ENCODE measurements around the gene ADGRV1.

ADGRV1 gene

GRCh38 chr5:91125916-91126315 is 567.3 kb downstream of the ADGRV1 start:
- no peak for DNase-seq

- DNase-seq, result no peak
Observed at GRCh38 chr5:91126448-91126847, 567.9 kb downstream of the ADGRV1 start.

- no peak for DNase-seq
Observed at GRCh38 chr5:91126888-91127287, 568.3 kb downstream of the ADGRV1 start.

DNA sequence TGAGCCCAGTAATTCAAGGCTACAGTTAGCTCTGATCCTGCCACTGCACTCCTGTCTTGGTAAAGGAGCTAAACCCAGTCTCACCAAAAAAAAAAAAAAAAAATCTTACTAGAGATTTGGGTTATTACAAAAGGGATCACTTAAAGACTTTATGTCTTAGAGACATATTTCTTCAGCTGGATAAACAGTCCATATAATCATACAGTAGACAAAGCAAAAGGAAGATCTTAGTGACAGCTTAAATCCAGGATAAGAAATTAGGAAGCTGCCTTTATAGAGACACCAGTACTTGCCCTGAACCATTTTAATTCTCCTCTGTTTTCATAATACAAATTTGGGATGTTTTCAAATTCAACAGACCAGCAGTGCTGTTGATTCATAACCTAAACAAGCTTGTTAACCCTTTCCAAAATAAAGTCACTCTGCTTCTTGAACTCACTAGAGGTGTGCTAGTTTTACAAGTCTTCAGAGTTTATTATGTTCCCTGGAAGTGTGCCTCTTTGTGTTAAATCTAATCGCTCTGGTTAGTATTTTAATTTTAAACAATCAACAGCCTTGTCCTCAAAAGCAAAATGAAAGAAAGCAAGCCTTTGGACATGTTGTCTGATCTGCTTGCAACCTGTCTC is 569.0 kb downstream of the ADGRV1 start:
- DNase-seq, result no peak

- DNase-seq, result no peak
Observed at GRCh38 chr5:91128604-91129003, 570.0 kb downstream of the ADGRV1 start.

- no peak for DNase-seq
Observed at GRCh38 chr5:91129748-91130147, 571.2 kb downstream of the ADGRV1 start.

DNA sequence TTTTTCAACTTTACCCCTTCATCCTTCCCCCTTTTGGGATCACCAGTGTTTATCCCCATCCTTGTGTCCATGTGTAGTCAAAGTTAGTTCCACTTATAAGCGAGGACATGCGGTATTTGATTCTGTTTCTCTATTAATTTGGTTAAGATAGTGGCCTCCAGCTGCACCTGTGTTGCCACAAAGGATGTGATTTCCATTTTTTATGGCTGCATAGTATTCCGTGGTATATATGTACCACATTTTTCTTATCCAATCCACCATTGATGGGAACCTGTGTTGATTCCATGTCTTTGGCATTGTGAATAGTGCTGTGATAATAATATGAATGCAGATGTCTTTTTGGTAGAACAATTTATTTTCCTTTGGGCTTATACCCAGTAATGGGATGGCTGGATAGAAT is 572.2 kb downstream of the ADGRV1 start:
- no peak for DNase-seq

- DNase-seq, result no peak
Observed at GRCh38 chr5:91132550-91132949, 574.0 kb downstream of the ADGRV1 start.

DNA sequence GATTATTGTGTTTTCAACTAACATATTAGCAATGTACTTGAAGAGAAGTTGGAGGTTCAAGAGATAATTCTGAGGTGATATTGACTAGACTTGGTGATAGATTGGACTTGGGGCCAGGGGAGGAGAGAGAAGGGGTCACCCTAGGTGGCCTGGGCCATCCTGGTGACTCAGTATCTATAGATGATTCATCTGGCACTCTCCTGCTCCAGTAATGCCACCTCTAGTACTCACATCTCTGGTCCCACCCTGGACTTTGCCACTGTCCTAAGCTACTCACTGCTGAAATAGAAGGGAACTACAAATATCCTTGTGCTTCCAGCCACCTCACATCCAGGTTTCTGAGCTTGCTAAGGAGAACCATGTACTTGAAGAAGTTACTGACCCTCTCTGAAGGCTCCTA is 574.6 kb downstream of the ADGRV1 start:
- no peak for DNase-seq

GRCh38 chr5:91135475-91136248 is 577.1 kb downstream of the ADGRV1 start:
- DNase-seq, result no peak

- DNase-seq, result no peak
Observed at GRCh38 chr5:91136271-91136670, 577.7 kb downstream of the ADGRV1 start.

DNA sequence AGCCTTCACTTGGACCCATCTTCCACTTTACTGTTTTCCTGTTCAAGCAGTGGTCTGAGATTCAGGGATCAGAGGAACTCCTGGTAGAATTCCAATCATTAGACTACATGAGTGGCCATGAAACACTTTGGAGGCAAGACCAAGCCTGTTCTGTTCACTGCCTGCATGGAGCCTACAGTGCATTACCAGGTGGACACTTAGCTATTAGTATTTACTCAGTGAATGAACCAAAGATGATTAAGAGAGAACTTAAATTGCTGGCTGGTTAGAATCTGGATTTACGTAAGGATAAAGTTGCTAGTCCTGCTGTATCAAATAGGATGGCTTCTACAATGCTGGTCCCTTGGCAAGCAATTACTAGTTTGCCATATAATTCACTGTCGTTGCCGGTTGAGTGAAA is 579.0 kb downstream of the ADGRV1 start:
- DNase-seq, result no peak

DNA sequence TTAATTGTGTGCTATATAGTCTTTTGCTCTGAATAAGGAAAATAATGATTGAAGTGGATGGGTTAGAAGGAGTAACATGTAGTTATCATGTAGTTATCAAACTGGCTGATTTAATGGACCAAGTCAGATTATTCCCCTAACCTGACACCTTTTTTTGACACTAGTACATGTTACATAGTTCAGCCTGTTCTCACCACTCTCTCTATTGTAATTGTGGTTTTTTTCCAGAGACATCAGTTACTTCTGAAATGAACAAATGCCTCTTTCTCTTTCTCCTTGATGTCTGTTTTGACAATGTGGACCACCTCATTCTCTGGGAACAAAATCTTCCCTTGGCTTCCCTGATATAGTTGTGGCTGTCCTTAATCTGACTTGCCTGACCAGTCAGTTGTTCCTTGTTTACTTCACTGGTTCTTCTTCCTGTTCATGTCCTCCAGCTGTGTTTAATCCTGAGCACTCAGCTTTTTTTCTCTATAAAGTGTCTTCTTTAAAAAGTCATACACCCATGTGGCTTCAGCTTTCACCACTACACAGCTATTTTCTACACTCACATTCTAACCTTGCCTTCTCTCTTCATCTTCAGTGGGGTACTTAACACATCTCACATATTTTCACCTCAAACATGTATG is 581.1 kb downstream of the ADGRV1 start:
- no peak for DNase-seq

DNA sequence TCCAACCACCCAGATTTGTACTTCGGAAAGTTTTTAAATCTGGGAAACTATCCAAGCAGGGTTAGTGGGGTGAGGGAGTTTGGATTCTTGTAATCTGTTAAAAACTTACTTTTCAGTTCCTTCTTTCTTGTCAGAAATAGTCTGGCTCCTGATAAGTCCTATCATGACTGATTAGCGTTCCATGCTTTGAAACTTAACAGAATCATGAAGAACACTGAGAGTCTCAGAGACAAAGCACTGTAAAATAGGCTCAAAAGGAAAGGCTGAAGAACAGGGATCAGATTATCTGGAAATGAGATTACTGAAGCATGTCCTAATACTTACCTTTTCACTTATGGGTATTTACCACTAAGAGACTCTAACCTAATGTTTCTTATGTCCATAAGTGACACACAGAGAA is 582.1 kb downstream of the ADGRV1 start:
- DNase-seq, result no peak

GRCh38 chr5:91141642-91142041 is 583.0 kb downstream of the ADGRV1 start:
- DNase-seq, result no peak

DNA sequence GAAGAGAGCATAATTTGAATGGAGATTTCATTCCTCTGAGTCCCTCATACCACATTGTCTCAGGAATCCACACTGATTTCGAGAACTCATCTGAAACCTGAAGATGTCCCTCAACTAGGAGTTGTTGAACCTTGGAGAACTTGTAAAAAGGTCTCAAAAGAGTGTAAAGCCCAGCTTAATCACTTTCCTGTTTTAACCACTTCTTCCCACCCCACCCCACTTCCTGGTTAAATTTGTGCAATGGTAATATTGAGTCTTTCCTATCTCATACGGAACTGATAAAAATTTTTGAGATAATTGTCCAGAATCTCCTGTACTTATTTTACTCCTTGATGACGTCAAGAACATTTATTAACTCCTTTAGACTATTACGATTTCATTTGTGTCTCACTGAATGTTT is 583.8 kb downstream of the ADGRV1 start:
- no peak for DNase-seq

DNA sequence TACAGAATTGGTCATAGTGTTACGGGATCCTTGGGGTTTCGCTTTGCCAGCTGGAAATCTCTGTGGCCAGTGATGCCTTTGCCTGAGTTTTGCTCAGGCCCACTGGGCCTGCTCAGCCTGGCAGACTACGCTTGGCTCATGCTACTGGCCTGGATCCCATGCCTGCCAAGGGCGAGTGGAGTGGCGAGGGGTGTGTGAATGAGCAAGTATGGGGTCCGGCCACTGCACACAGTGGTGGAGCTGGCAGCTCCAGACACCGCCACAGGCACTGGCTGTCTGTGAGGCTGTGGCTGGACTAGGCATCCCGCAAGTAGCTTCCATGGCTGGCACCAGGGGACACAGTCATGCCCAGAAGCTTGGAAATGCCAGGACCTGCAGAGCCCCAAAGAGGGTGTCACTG is 584.2 kb downstream of the ADGRV1 start:
- no peak for DNase-seq

DNA sequence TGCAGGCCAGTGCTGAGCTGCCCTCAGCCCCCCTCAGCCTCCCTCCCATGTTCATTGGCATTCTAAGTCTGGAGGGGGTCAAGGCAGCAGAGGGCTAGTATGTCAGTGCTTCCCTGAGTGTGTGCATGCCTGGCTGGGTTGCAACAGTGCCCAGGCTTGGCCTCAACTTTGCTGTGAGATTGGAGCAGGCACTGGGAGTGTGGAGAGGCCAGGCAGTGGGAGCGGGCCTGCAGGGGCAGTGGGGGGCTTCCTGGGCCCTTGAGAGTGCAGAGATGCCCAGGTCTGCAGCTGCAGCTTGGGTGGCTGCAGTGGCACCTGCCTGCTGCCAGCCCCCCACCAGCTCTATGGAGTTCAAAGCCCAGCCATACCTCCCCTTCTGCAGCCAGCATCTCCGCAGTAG is 585.2 kb downstream of the ADGRV1 start:
- no peak for DNase-seq

GRCh38 chr5:91144491-91145332 is 586.1 kb downstream of the ADGRV1 start:
- no peak for DNase-seq

DNA sequence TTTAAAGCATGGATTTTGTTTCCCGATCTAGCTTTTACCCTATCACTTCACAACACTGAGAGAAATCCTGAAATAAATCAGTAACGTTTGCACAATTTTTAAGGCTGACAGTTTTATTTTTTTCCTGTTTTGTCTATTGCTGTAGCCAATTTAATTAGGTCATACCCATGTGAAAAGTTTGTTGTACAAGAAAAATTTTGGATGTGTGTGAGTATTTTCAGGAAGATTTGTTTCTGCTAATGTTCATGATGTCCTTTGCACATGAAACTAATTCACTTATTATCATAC is 586.7 kb downstream of the ADGRV1 start:
- no peak for DNase-seq

DNA sequence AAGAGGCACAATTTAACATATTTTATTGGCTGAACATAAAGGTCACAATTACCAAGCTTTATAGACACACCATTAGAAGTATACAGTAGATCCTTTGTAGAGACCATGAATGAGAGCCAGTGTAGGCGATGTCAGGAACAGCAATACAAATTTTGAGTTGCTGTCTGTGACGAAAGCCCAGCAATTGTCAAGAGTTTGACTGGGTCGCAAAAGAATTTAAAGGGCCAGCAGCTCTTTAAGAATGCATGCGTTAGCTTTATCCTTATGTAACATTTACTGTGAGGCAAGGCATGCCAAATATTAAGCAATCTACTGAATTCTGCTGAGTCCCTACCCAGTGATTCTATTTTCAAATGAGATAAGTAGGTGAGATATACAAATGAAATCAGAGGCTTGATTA is 587.6 kb downstream of the ADGRV1 start:
- no peak for DNase-seq

- DNase-seq, result no peak
Observed at GRCh38 chr5:91146905-91147600, 588.5 kb downstream of the ADGRV1 start.

DNA sequence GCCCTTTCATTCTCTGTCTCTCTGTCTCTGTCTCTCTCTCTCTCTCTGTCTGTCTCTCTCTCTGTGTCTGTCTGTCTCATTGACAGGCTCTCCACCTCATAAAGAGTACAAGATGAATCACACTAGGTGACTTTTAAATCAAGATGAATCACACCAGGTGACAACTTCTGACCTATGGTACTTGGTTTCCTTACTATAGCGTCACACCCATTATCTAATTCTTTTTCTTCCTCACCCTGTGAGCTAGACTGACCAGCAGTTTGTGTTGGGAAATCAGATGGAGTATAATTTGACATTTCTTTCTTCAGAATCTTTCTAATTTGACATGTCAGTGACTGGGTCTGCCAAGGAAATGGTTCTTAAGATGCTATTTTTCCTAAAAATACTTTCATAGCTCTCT is 591.6 kb downstream of the ADGRV1 start:
- DNase-seq, result no peak
